Muscle of leg (tissue), 11 donors: ENCODE data around the gene CPLX4. TPM values are rescaled to one million over a fixed set of nuclear protein-coding genes. Genes with fewer than 3 reads are reported as not detected.
A peak's percentile ranks its signal among the peaks of the same experiment; 100 is the strongest.

Experiments used
- DNase-seq: peaks from one replicate; pipeline ENCODE4 v3.0.0; 2013
- H3K27ac ChIP-seq: one replicate; pipeline ENCODE4 v1.5.1; 2013; ENCODE audit warnings: mild to moderate bottlenecking, low read length, control low read depth
- H3K27me3 ChIP-seq: one replicate; pipeline ENCODE4 v1.6.1; 2013; ENCODE audit warnings: low read length; ENCODE audit not compliant: control insufficient read depth, insufficient read depth
- H3K36me3 ChIP-seq: one replicate; pipeline ENCODE4 v1.6.1; 2013; ENCODE audit warnings: low read length; ENCODE audit not compliant: control insufficient read depth, insufficient read depth
- H3K4me1 ChIP-seq: one replicate; pipeline ENCODE4 v1.6.1; 2013; ENCODE audit warnings: low read length; ENCODE audit not compliant: control insufficient read depth, insufficient read depth
- H3K4me3 ChIP-seq: one replicate; pipeline ENCODE4 v1.5.1; 2013; ENCODE audit warnings: low read length, control low read depth
- H3K9me3 ChIP-seq: replicated peaks from 2 replicates; pipeline ENCODE4 v1.6.1; 2013; ENCODE audit warnings: low read depth, low read length; ENCODE audit not compliant: control insufficient read depth
- WGBS: methylation state at CpG from one replicate; pipeline ENCODE4 v1.1.5; 2013; ENCODE audit warnings: missing lambda C conversion rate; ENCODE audit not compliant: insufficient coverage; 5-methylcytosine and 5-hydroxymethylcytosine counted together
- polyA plus RNA-seq, 8 donors: library from polyadenylated mRNA; unstranded; fragments of 120-200 nt; gene quantifications; one replicate each; pipeline versions ENCODE4 v1.2.1 to v1.2.3, GENCODE V29; 2013; ENCODE audit warnings: inconsistent platforms in 1 of 8, low replicate concordance in 1 of 8; ENCODE audit not compliant: insufficient read length in 8 of 8, insufficient read depth in 1 of 8
- total RNA-seq: library from RNA; stranded (reverse); fragments of 120-200 nt; gene quantifications from one replicate; pipeline ENCODE4 v1.2.4, GENCODE V29; 2013

The CPLX4 gene
- total and polyA plus RNA-seq, 9 donors: not detected

DNA sequence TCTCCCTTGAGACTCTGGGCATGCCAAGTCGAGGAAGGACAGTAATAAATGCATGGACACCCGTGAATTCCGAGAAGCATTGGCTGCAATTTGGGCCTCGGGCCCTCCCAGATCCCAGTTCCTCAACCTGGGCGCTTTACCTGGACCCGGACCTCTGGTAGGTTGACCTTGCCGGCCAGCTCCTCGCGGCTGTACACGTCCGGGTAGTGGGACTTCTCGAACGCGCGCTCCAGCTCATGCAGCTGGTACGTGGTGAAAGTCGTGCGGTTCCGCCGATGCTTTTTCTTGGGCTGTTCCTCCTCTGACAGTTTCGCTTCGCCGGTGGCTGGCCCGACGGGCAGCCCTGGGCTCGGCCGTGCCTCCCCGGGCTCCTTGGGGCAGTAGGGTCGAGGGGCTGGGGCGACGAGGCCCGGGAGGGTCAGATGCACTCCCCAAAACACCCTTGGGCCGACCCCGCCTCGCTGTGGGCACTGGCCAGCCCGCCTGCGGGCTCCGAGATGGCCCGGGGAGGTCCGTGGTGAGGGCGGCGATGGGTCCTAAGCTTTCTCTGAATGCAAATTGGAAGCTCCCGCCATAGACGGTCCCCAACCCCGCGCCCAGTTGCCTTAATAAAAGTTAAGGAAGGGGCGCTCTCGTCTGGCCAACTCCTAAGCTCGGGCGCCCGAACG is 46.1 kb downstream of the CPLX4 start:
- Histone ChIP-seq H3K9me3 (no peaks in the 10 kb centered on the region), H3K4me3 (peak overlapping the region; percentile 5), H3K36me3 (no peaks in the 10 kb centered on the region), H3K27me3 (peaks cover 90% of the 10 kb centered on the region), H3K4me1 (peaks cover 28% of the 10 kb centered on the region), H3K27ac (no peak overlapping the region)
- DNase-seq: no peak
- WGBS: 1% methylated on average over 48 of the region's 52 CpGs

DNA sequence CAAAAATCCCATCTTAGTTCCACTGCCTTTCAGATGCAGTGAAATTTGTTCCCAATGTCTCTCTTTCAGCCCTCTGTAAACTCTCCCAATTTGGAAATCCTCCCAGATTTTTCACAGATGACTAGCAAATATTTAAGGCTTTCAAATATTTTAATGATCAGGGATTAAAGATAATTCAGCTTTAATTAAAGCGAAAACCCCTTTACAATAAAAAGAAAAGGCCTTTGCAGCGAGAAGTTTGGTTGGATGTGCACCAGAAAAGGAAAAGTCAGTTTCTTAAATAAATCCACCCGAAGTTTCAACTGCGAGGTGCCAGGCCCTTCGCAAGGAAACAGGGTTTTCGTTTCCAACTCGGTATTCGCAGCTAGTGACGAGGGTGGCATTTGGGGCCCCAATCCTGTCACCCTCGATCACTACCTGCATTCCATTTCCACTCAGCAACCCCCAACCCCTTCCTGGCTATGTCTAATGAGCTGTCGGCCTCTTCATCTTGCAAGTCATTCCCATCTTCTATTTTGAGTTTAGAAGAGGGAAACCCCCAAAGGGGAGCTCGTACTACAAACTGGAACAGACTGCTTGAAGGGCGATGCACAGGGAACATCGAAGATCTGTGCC is 46.7 kb downstream of the CPLX4 start:
- H3K4me1 ChIP-seq: peaks cover 28% of the 10 kb centered on the region
- no peak overlapping the region for H3K27ac ChIP-seq
- no peak for DNase-seq
- WGBS: 10% methylated on average over 8 of the region's 14 CpGs
- no peak overlapping the region for H3K4me3 ChIP-seq
- H3K36me3 ChIP-seq: no peaks in the 10 kb centered on the region
- H3K27me3 ChIP-seq: peaks cover 92% of the 10 kb centered on the region
- H3K9me3 ChIP-seq: no peaks in the 10 kb centered on the region

DNA sequence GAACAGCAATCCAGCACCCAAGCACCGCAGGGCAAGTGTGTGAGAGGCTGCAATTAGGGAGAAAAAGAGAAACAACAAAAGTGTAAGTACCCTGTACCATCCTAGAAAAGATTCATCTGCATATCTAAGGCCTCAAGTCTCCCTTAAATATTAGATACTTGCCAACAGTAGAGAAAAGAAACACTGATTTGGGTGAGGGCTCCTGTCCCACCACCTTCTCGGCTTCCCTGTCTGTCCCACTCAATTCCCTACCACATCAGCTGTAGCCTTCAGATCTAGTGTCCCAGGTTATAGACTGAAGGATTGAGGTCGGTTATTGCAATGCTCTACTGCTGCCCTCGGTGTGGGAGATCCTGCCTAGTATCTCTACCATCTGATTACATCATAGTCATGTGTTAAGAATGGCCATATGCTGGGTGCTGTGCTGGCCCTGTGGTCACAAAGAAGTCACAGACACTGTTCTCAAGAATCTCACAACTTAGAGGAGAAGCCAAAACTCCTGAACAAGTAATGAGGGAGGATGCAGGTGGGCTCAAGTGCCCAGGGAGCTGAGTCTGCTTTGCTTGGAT is 47.7 kb downstream of the CPLX4 start:
- Histone ChIP-seq H3K36me3 (no peaks in the 10 kb centered on the region), H3K4me3 (no peak overlapping the region), H3K4me1 (peaks cover 28% of the 10 kb centered on the region), H3K27me3 (peaks cover 92% of the 10 kb centered on the region), H3K27ac (no peak overlapping the region), H3K9me3 (no peaks in the 10 kb centered on the region)
- no peak for DNase-seq
- 0% methylated on average over 1 of the region's 4 CpGs for WGBS

DNA sequence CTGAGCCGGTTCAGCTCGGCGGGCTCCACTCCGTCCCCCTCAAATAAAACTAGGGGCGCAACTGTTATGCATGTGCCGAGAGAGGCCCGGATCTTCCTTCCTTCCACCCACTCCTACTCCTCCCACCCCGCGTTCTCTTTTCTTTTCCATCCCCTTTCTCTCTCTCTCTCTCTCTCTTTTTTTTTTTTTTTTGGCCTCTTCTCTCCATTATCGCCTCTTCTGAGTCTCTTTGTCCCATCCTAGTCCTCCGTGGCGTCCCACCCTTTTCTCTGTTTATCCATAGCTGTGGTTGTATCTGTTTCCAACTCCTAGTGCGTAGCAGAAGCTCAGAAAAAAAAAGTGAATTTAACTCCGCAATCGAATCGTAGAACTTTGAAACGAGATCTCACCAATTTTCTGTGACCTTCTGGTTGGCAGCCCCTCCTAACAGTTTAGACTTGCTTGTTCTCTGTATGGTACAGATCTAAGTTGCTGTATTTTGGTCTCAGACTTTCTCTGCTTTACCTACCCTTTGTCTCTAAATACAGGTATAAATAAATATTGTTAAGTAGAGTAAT is 48.8 kb downstream of the CPLX4 start:
- H3K36me3 ChIP-seq: no peaks in the 10 kb centered on the region
- no peak overlapping the region for H3K4me3 ChIP-seq
- H3K27me3 ChIP-seq: peaks cover 92% of the 10 kb centered on the region
- WGBS: 3% methylated on average over 15 of the region's 17 CpGs
- no peak overlapping the region for H3K27ac ChIP-seq
- peaks cover 33% of the 10 kb centered on the region for H3K4me1 ChIP-seq
- H3K9me3 ChIP-seq: no peaks in the 10 kb centered on the region
- DNase-seq: no peak

DNA sequence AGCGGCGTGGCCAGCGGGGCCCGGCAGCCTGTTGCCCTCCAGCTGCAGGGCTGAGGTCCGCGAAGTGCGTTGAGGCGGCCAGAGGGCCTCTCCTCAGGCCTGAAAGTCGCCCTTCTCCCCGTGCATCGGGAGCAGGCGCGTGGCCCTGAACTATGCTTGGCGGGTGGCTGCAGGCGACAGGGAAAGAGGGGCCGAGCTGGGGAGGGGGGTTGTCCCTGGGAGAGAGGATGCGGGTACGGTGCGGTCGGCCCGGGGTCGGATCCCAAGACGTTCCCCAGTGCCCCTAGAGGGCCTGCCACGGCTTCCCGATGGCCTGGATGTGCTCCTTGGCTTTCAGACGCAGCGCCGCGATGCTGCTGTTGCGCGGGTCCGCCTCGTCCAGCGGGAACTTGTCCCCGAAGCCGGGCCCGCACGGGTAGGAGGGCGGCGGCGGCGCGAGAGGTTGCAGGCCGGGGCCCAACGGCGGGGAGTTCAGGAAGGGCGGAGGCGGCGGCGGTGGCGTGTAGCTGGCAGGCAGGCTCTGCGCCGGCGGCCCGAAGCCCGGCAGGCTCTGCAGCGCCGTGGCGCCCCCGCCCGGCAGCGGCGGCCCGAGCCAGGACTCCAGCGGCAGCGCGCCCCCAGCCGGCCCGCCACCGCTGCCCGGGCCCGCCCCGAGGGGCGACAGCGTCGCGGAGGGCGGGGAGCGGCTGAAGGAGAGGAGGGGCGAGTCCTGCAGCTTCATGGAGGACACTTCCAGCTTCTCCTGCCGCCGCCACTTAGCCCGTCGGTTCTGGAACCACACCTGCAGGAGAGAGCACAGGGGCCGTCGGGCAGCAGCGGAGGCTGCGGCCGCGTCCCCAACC is 49.5 kb downstream of the CPLX4 start:
- Histone ChIP-seq H3K27ac (no peak overlapping the region), H3K4me1 (peaks cover 30% of the 10 kb centered on the region), H3K27me3 (peaks cover 92% of the 10 kb centered on the region), H3K4me3 (peak overlapping the region; percentile 8), H3K9me3 (no peaks in the 10 kb centered on the region), H3K36me3 (no peaks in the 10 kb centered on the region)
- 1% methylated on average over 81 of the region's 90 CpGs for WGBS
- DNase-seq: peak; percentile 38

DNA sequence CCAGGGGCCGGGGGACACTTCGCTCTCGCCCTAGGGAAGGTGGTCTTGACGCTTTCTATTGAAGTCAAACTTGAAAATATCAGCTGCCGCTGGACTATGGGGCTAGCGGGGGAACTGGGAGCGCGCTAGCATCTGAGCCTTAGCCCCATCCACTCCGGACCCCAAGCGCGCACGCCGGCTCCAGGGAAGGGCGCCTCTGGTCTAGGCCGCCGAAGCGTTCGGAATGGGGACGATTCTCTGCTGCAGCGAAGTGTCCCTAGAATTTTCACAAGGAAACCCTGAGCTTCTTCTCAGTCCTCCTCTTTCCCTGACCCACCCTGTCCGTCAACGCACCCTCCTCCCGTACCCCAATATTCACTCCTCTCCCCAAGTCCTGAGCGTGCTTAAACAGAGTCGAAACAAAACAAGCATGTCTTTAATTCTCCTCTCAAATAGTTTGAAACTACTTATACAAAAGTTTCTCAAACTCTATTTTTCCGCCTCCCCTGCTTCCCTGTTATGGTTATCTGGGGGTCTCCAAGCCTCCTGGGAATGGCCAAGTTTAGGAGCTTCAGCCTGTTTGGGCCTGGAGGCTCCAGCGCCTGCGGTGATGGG is 50.2 kb downstream of the CPLX4 start:
- no peak for DNase-seq
- Histone ChIP-seq H3K4me1 (peaks cover 24% of the 10 kb centered on the region), H3K36me3 (no peaks in the 10 kb centered on the region), H3K27me3 (peaks cover 92% of the 10 kb centered on the region), H3K4me3 (no peak overlapping the region), H3K27ac (no peak overlapping the region), H3K9me3 (no peaks in the 10 kb centered on the region)
- 3% methylated on average over 26 of the region's 28 CpGs for WGBS

DNA sequence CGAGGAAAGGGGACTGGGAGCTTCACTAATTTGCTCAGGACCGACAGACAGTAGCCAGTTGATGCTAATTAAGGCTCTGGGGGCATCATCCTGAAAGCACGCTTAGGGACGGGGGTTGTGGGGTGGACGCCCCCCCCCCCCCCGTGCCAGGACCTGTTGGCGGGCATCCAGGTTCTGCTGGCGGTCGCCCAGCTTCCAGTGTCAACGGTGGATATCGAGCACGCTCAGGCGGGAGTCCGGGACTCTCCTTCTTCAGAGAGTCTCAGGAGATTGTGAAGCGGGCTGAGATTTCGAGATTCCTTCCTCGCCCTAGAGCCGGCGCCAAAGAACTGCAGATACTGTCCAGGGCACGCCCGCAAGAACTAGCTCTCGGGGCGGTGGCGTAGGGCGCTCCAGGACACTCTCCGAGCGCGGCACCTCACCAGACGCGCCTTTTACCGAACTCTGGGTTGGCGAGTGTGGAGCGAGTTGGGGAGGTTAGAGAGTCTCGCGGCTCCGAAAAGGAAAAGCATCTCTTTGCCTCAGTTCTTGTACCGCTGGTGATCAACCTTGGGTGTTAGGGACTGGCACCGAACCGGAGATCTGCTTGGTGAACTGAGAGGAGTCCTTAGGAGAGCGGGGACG is 50.8 kb downstream of the CPLX4 start:
- H3K27me3 ChIP-seq: peaks cover 90% of the 10 kb centered on the region
- H3K4me1 ChIP-seq: peaks cover 20% of the 10 kb centered on the region
- H3K9me3 ChIP-seq: no peaks in the 10 kb centered on the region
- no peaks in the 10 kb centered on the region for H3K36me3 ChIP-seq
- H3K4me3 ChIP-seq: no peak overlapping the region
- 1% methylated on average over 35 of the region's 41 CpGs for WGBS
- no peak overlapping the region for H3K27ac ChIP-seq
- DNase-seq: no peak

DNA sequence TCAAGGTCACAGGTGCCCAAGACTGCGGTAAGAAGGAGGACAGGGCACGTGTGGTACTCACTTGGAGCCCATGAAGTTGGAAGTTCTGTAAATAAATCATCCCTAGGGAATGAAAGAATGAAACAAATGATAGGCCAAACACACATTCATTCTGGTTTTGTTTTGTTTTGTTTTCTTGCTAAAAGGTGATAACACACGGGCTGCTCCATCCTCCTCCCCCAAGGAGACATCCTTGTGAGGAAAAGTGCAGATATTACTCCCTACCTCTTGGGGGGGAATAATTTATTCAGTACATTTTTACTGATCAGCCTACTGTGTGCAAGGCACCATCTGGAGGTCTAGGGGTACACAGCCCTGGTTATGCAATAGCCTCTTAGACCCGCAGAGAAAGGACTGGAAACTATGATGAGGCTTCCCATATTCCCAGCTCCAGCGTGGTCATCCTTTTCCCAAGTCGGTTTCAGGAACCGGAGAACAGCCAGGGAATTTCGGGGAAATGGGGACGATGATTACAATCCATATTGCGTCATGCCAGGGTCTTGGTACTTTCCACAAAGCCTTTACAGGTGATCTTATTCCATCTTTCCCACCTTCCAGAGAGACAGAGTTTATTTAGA is 51.5 kb downstream of the CPLX4 start:
- H3K4me1 ChIP-seq: peaks cover 14% of the 10 kb centered on the region
- no peak overlapping the region for H3K27ac ChIP-seq
- WGBS: 8% methylated on average over 3 of the region's 10 CpGs
- no peak for DNase-seq
- no peaks in the 10 kb centered on the region for H3K9me3 ChIP-seq
- H3K27me3 ChIP-seq: peaks cover 84% of the 10 kb centered on the region
- no peaks in the 10 kb centered on the region for H3K36me3 ChIP-seq
- no peak overlapping the region for H3K4me3 ChIP-seq

DNA sequence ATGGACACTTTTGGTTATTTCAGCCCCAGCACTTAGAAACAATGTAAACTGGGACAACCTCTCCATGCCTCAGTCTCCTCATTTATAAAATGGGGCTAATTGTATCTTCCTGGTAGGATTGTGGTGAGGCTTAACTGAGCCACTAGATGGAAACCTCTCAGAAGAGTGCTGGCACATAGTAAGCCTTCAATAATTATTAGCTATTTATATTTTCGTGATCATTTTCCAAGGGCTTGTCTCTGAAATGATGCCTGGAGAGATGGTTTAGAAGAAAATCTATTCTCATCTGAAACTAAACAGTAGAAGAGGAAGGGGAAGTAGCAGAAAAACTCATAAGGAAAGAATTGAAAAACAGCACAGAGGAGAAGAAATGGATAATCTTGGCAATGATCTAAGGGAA is 52.0 kb downstream of the CPLX4 start:
- no peaks in the 10 kb centered on the region for H3K36me3 ChIP-seq
- H3K4me1 ChIP-seq: peaks cover 14% of the 10 kb centered on the region
- DNase-seq: no peak
- no peak overlapping the region for H3K4me3 ChIP-seq
- H3K9me3 ChIP-seq: no peaks in the 10 kb centered on the region
- no peak overlapping the region for H3K27ac ChIP-seq
- no CpG with 5 or more reads among the region's 1 CpG for WGBS
- peaks cover 80% of the 10 kb centered on the region for H3K27me3 ChIP-seq
